ENCODE results near the gene BBS2.

BBS2 gene

GRCh38 chr16:56519459-56520250, at the start of gene BBS2:
BBS2 (minus strand) TSS chr16:56520024; CDS start chr16:56519862, 162 bp downstream.
- peak; percentile 92 to 97 (median 95) for DNase-seq

- DNase-seq = no peak
These were observed 45.1 kb upstream of the BBS2 start, which contains the start of gene MT4 for GRCh38 chr16:56564793-56565477. MT4 (plus strand) TSS chr16:56565073; CDS start chr16:56565129, 56 bp downstream.

GRCh38 chr16:56561126-56561525, 41.3 kb upstream of the BBS2 start:
- DNase-seq = no peak

- DNase-seq = no peak
These were observed 40.6 kb upstream of the BBS2 start for GRCh38 chr16:56560447-56560846.

GRCh38 chr16:56559109-56559508, 39.3 kb upstream of the BBS2 start:
- no peak for DNase-seq

GRCh38 chr16:56558024-56558747, 38.4 kb upstream of the BBS2 start:
- DNase-seq = no peak

- DNase-seq = no peak
These were observed 34.6 kb upstream of the BBS2 start for GRCh38 chr16:56554441-56554840.

- DNase-seq = peak in 1 of 3 donors; percentile 7
These were observed 32.2 kb upstream of the BBS2 start for GRCh38 chr16:56551796-56552738.

- DNase-seq = peak; percentile 15 to 51 (median 44)
These were observed 30.0 kb upstream of the BBS2 start for GRCh38 chr16:56549744-56550385.

GRCh38 chr16:56549161-56549560, 29.3 kb upstream of the BBS2 start:
- peak in 1 of 3 donors; percentile 6 for DNase-seq

- no peak for DNase-seq
These were observed 28.2 kb upstream of the BBS2 start for GRCh38 chr16:56547949-56548567.

GRCh38 chr16:56547120-56547948, 27.5 kb upstream of the BBS2 start:
- DNase-seq = no peak

- DNase-seq = no peak
These were observed 22.2 kb upstream of the BBS2 start for GRCh38 chr16:56542039-56542438.

GRCh38 chr16:56539656-56540055, 19.8 kb upstream of the BBS2 start:
- no peak for DNase-seq

GRCh38 chr16:56538331-56538730, 18.5 kb upstream of the BBS2 start:
- DNase-seq = no peak

GRCh38 chr16:56534847-56535383, 15.1 kb upstream of the BBS2 start:
- no peak for DNase-seq

GRCh38 chr16:56532714-56533113, 12.9 kb upstream of the BBS2 start:
- no peak for DNase-seq

- DNase-seq = no peak
These were observed 11.0 kb upstream of the BBS2 start for GRCh38 chr16:56530872-56531271.

- DNase-seq = no peak
These were observed 5.4 kb upstream of the BBS2 start for GRCh38 chr16:56525236-56525635.

GRCh38 chr16:56520251-56520577, 390 bp upstream of the BBS2 start:
- DNase-seq = no peak

Measured in suppressor macrophage treated with lipopolysaccharide for 1 hour (primary cell).